ENCODE measurements around the gene TROAP.

TROAP gene

DNA sequence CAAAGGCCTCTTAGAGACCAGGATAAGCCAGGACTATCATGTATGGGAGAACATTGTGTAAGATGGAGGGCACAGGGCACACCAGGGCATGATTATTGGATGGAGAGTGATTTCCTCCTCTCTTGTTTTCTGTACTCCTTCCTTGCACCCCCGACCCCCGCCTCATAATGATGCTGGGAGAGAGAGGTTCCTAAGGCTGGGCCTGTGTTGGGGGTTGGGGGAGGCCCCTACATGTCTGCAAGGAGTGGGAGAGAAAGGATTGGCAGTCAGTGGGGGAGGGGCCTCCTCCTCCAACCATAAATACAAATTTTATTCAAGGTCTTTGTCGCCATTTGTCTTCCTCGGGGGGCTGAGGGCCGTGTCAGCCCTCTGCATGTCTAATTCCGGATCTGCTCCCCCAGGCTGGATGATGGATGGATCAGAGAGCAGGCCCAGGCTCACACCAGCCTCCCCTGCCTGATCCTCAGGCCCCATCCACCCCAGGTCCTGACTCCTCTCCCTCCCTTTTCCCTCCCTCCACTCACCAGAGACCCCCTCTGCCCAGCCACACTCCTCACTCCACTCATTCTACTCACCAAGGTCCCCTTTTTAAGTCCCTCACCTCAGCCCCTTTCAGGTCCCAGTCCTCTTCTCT, 15.9 kb downstream of the TROAP start:
- H2AFZ ChIP-seq (ENCODE audit: low read length), result peak overlapping the region; percentile 38; the same call in 1 of the 2 replicates
- no peak overlapping the region for H3K9ac ChIP-seq (ENCODE audit: low read depth, low read length, poor library complexity, severe bottlenecking)
- H3K9me3 ChIP-seq (ENCODE audit: insufficient read depth, low read depth, low read length), result no peaks in the 10 kb centered on the region
- H3K4me3 ChIP-seq (ENCODE audit: low read length, poor library complexity, severe bottlenecking), result no peak overlapping the region
- no peaks in the 10 kb centered on the region for H3K36me3 ChIP-seq (ENCODE audit: insufficient read depth, low read length)
- no peaks in the 10 kb centered on the region for H3K27me3 ChIP-seq (ENCODE audit: insufficient read depth, low read length, poor library complexity, severe bottlenecking)
- H3K4me2 ChIP-seq (ENCODE audit: low read depth, low read length, poor library complexity, severe bottlenecking), result no peak overlapping the region
- no peaks in the 10 kb centered on the region for H3K9me2 ChIP-seq (replicated peaks; ENCODE audit: low read depth, low read length)
- no peaks in the 10 kb centered on the region for H4K20me1 ChIP-seq (ENCODE audit: insufficient read depth, low read length, poor library complexity, severe bottlenecking)
- no peak for TF ChIP-seq EZH2phosphoT487 (IDR thresholded peaks at IDR 0.05; ENCODE audit: borderline replicate concordance)
- TF ChIP-seq, protein P1, sequence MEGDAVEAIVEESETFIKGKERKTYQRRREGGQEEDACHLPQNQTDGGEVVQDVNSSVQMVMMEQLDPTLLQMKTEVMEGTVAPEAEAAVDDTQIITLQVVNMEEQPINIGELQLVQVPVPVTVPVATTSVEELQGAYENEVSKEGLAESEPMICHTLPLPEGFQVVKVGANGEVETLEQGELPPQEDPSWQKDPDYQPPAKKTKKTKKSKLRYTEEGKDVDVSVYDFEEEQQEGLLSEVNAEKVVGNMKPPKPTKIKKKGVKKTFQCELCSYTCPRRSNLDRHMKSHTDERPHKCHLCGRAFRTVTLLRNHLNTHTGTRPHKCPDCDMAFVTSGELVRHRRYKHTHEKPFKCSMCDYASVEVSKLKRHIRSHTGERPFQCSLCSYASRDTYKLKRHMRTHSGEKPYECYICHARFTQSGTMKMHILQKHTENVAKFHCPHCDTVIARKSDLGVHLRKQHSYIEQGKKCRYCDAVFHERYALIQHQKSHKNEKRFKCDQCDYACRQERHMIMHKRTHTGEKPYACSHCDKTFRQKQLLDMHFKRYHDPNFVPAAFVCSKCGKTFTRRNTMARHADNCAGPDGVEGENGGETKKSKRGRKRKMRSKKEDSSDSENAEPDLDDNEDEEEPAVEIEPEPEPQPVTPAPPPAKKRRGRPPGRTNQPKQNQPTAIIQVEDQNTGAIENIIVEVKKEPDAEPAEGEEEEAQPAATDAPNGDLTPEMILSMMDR (conservative IDR thresholded peaks at IDR 0.05; ENCODE audit: low read length), result no peak
- peaks cover 14% of the 10 kb centered on the region for H3K4me1 ChIP-seq (ENCODE audit: insufficient read depth, low read length, poor library complexity, severe bottlenecking)
- no peaks in the 10 kb centered on the region for H3K79me2 ChIP-seq (ENCODE audit: insufficient read depth, low read length)
- H3F3A ChIP-seq (ENCODE audit: low read depth), result no peaks in the 10 kb centered on the region

DNA sequence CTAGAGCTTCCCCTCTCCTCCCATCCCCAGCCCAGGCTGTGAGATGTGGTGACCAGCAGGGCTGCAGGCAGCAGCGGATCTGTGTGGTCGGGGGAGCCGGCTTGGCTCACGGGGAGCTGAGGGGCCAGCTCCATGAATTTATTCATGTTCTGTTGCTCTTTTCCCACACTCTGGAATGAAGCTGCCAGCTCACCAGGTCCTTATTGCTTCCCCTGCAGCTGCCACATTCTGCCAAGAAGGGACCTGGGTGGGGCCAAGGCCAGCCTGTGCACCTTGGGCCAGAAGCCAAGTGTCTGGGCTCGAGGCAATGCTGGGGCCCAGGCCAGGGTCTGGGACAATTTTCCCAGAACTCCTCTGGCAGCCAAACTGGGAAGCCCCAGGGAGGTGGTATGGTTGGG, 16.4 kb downstream of the TROAP start:
- H3K9me3 ChIP-seq (ENCODE audit: insufficient read depth, low read depth, low read length), result no peaks in the 10 kb centered on the region
- no peak overlapping the region for H2AFZ ChIP-seq (ENCODE audit: low read length)
- no peak overlapping the region for H3K4me2 ChIP-seq (ENCODE audit: low read depth, low read length, poor library complexity, severe bottlenecking)
- no peaks in the 10 kb centered on the region for H3K79me2 ChIP-seq (ENCODE audit: insufficient read depth, low read length)
- TF ChIP-seq, protein P1 (conservative IDR thresholded peaks at IDR 0.05; ENCODE audit: low read length), result no peak
- no peak for TF ChIP-seq EZH2phosphoT487 (IDR thresholded peaks at IDR 0.05; ENCODE audit: borderline replicate concordance)
- peaks cover 14% of the 10 kb centered on the region for H3K4me1 ChIP-seq (ENCODE audit: insufficient read depth, low read length, poor library complexity, severe bottlenecking)
- no peaks in the 10 kb centered on the region for H3K36me3 ChIP-seq (ENCODE audit: insufficient read depth, low read length)
- H3K9me2 ChIP-seq (replicated peaks; ENCODE audit: low read depth, low read length), result no peaks in the 10 kb centered on the region
- no peak overlapping the region for H3K4me3 ChIP-seq (ENCODE audit: low read length, poor library complexity, severe bottlenecking)
- no peaks in the 10 kb centered on the region for H4K20me1 ChIP-seq (ENCODE audit: insufficient read depth, low read length, poor library complexity, severe bottlenecking)
- H3F3A ChIP-seq (ENCODE audit: low read depth), result no peaks in the 10 kb centered on the region
- H3K27me3 ChIP-seq (ENCODE audit: insufficient read depth, low read length, poor library complexity, severe bottlenecking), result no peaks in the 10 kb centered on the region
- H3K9ac ChIP-seq (ENCODE audit: low read depth, low read length, poor library complexity, severe bottlenecking), result no peak overlapping the region

DNA sequence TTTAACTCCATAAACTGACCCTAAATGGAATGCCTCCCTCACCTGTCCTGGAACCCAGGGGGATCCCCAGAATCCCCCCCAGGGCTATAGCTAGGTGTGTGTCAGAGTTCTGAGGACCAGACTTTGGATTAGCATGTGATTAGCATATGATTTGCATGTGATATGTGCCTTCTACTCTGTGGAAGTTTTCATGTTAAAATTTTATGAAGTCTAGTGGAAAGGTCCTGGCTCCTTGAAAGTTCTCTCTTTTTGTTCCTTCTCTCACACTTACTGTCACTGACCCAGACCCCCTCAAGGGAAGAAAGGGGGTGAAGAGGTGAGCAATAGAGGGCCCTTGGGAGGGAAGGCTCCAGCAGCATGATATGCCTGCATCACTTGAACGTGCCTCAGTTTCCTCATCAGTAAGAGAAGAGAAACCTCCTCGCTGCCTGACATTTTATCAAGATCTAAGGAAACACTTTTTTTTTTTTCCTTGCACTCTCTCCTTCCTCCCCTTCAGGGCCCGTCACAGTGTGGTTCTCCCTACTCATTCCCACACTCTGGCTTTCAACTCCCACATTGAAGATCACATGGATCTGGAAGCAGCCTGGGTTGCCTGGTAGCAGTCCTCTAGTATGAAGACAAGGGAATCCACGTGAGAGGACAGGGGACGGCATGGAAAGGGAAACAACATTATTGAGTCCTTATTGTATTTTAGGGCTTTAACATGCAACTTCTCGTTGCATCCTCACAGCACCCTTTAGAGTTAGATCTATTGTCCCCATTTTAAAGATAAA, 17.2 kb downstream of the TROAP start:
- Histone ChIP-seq H3K4me2 (ENCODE audit: low read depth, low read length, poor library complexity, severe bottlenecking) (no peak overlapping the region), H3K9me2 (replicated peaks; ENCODE audit: low read depth, low read length) (no peaks in the 10 kb centered on the region), H3F3A (ENCODE audit: low read depth) (no peaks in the 10 kb centered on the region), H3K9ac (ENCODE audit: low read depth, low read length, poor library complexity, severe bottlenecking) (no peak overlapping the region), H3K36me3 (ENCODE audit: insufficient read depth, low read length) (no peaks in the 10 kb centered on the region), H3K79me2 (ENCODE audit: insufficient read depth, low read length) (no peaks in the 10 kb centered on the region), H4K20me1 (ENCODE audit: insufficient read depth, low read length, poor library complexity, severe bottlenecking) (no peaks in the 10 kb centered on the region), H2AFZ (ENCODE audit: low read length) (no peak overlapping the region), H3K4me1 (ENCODE audit: insufficient read depth, low read length, poor library complexity, severe bottlenecking) (peaks cover 14% of the 10 kb centered on the region), H3K27me3 (ENCODE audit: insufficient read depth, low read length, poor library complexity, severe bottlenecking) (no peaks in the 10 kb centered on the region), H3K4me3 (ENCODE audit: low read length, poor library complexity, severe bottlenecking) (no peak overlapping the region), H3K9me3 (ENCODE audit: insufficient read depth, low read depth, low read length) (no peaks in the 10 kb centered on the region)
- TF ChIP-seq, protein P1 (conservative IDR thresholded peaks at IDR 0.05; ENCODE audit: low read length), result no peak
- TF ChIP-seq EZH2phosphoT487 (IDR thresholded peaks at IDR 0.05; ENCODE audit: borderline replicate concordance), result no peak

All from Loucy (cell line).